Naive thymus-derived CD4-positive, alpha-beta T cell (primary cell): ENCODE measurements around the gene C6orf132. TPM values are rescaled to one million over a fixed set of nuclear protein-coding genes. Genes with fewer than 3 reads are reported as not detected.
A peak's percentile ranks its signal among the peaks of the same experiment; 100 is the strongest.

Experiments
- ATAC-seq: fragments of 150-1000 bp; cut with Tn5 transposase; 2 replicates; pipeline ENCODE4 v1.10.0; 2021; ENCODE audit warnings: mild to moderate bottlenecking, moderate library complexity
- CTCF ChIA-PET: fragments of 350-600 bp; sonication (Branson Sonifier 250); formaldehyde crosslinking; loops from one replicate; lab custom pipeline; 2021; ENCODE audit warnings: antibody characterized with exemption; lab: Charles Lee
- POLR2A ChIA-PET: fragments of 350-600 bp; sonication (Branson Sonifier 250); formaldehyde crosslinking; loops from one replicate; lab custom pipeline; 2021; ENCODE audit warnings: antibody characterized with exemption, inconsistent platforms; lab: Charles Lee
- DNase-seq, 9 donors: peaks; one replicate each; pipeline versions ENCODE4 v3.0.0 to v3.0.0-alpha.2; 2020 to 2022; ENCODE audit warnings: mixed read lengths in 1 of 9
- H3K27ac ChIP-seq: one replicate; pipeline ENCODE4 v1.7.0; 2013; ENCODE audit warnings: mild to moderate bottlenecking, low read depth, low read length, moderate library complexity
- H3K27me3 ChIP-seq, 2 donors: one replicate each; pipeline ENCODE4 v1.7.0; 2013; ENCODE audit warnings: low read length in 2 of 2, mild to moderate bottlenecking in 2 of 2, moderate library complexity in 2 of 2; ENCODE audit not compliant: control insufficient read depth in 2 of 2, insufficient read depth in 2 of 2
- H3K36me3 ChIP-seq, 3 experiments: 1 replicate in 2 of 3; 2 replicates in 1 of 3; pipeline ENCODE4 v1.7.0; 2013; ENCODE audit warnings: low read length in 3 of 3, mild to moderate bottlenecking in 3 of 3, moderate library complexity in 1 of 3; ENCODE audit not compliant: insufficient read depth in 3 of 3, control insufficient read depth in 2 of 3
- H3K4me1 ChIP-seq, 2 donors: one replicate each; pipeline ENCODE4 v1.7.0; 2013; ENCODE audit warnings: low read length in 2 of 2, mild to moderate bottlenecking in 2 of 2, moderate library complexity in 1 of 2; ENCODE audit not compliant: control insufficient read depth in 2 of 2, insufficient read depth in 2 of 2
- H3K4me3 ChIP-seq: 2 replicates; pipeline ENCODE4 v1.7.0; 2013; ENCODE audit warnings: mild to moderate bottlenecking, low read length
- H3K9me3 ChIP-seq, 3 experiments: 1 replicate in 2 of 3; 2 replicates in 1 of 3; pipeline ENCODE4 v1.7.0; 2013; ENCODE audit warnings: low read length in 3 of 3; ENCODE audit not compliant: control insufficient read depth in 2 of 3
- H3K27ac Mint-ChIP-seq, 9 donors: one replicate each; pipeline ENCODE4 v1.8.0; 2020 to 2022; ENCODE audit warnings: mixed read lengths in 9 of 9, mild to moderate bottlenecking in 8 of 9, moderate library complexity in 5 of 9, inconsistent platforms in 2 of 9
- H3K27me3 Mint-ChIP-seq, 5 donors: one replicate each; pipeline ENCODE4 v1.8.0; 2021 to 2022; ENCODE audit warnings: mixed read lengths in 5 of 5, mild to moderate bottlenecking in 1 of 5
- H3K36me3 Mint-ChIP-seq, 5 donors: one replicate each; pipeline ENCODE4 v1.8.0; 2020 to 2022; ENCODE audit warnings: mixed read lengths in 5 of 5, mild to moderate bottlenecking in 3 of 5, inconsistent platforms in 1 of 5
- H3K4me1 Mint-ChIP-seq, 7 donors: one replicate each; pipeline ENCODE4 v1.8.0; 2020 to 2022; ENCODE audit warnings: mixed read lengths in 7 of 7, mild to moderate bottlenecking in 3 of 7, inconsistent platforms in 1 of 7
- H3K4me3 Mint-ChIP-seq, 10 donors: one replicate each; pipeline ENCODE4 v1.8.0; 2020 to 2022; ENCODE audit warnings: mild to moderate bottlenecking in 10 of 10, mixed read lengths in 10 of 10, moderate library complexity in 6 of 10, inconsistent platforms in 2 of 10
- H3K9me3 Mint-ChIP-seq, 11 donors: one replicate each; pipeline ENCODE4 v1.8.0; 2020 to 2022; ENCODE audit warnings: mixed read lengths in 11 of 11, mild to moderate bottlenecking in 4 of 11, inconsistent platforms in 1 of 11, moderate library complexity in 1 of 11
- intact Hi-C, 2 donors: fragments of 100-400 bp; cut with micrococcal nuclease; formaldehyde crosslinking; loops; one replicate each; pipeline ENCODE4 v1.15.1; 2023
- polyA plus RNA-seq, 2 donors: library from polyadenylated mRNA; unstranded; fragments of 300-500 nt; fragmentation: Illumina TruSeq; gene quantifications; one replicate each; pipeline ENCODE4 v1.2.3, GENCODE V29; 2021
- total RNA-seq, 6 experiments: library from RNA in 5 of 6; stranded (reverse) in 5 of 6; gene quantifications; 1 replicate in 5 of 6; 2 replicates in 1 of 6; pipeline ENCODE4 v1.2.3 and lab custom pipeline; 2021 to 2026

The C6orf132 gene
- total and polyA plus RNA-seq, 7 experiments from 2014 or later, result 0.07 TPM; not detected in 6

- DNase-seq (no peak), ATAC-seq (no peak)
- Mint-ChIP-seq H3K27ac (peak overlapping the region in 1 of 9 donors; percentile 60), H3K4me3 (no peak overlapping the region), H3K4me1 (peaks cover 0 to 9% (median 1%) of the 10 kb centered on the region in 7 donors), H3K36me3 (peaks cover 0 to 31% (median 4%) of the 10 kb centered on the region in 5 donors), H3K9me3 (no peaks in the 10 kb centered on the region), H3K27me3 (no peaks in the 10 kb centered on the region)
- intact Hi-C loops, result loop anchor here in 1 of 2 donors (5.0 to 10.0 kb wide), 2 partner anchors 465 to 817 kb away; no protein-coding TSS in a partner anchor
- ChIA-PET POLR2A (no interaction called here), CTCF (interaction anchor here (0.6 to 2.1 kb wide), 2 partner anchors 24 to 147 kb away, joined by 5 to 6 read pairs; no protein-coding TSS in a partner anchor)
- H3K4me3 ChIP-seq, result no peak overlapping the region
- H3K9me3 ChIP-seq, result no peaks in the 10 kb centered on the region
- H3K27ac ChIP-seq, result no peak overlapping the region
- no peaks in the 10 kb centered on the region for H3K27me3 ChIP-seq
- H3K36me3 ChIP-seq, result peaks cover 0 to 75% (median 12%) of the 10 kb centered on the region in 3 experiments
- H3K4me1 ChIP-seq, result no peaks in the 10 kb centered on the region
These were observed 62.4 kb downstream of the C6orf132 start for GRCh38 chr6:42079941-42080464.

GRCh38 chr6:42078386-42078785 lies 64.0 kb downstream of the C6orf132 start:
- H3K27me3 Mint-ChIP-seq, result no peaks in the 10 kb centered on the region
- peaks cover 0 to 35% (median 10%) of the 10 kb centered on the region in 5 donors for H3K36me3 Mint-ChIP-seq
- Histone ChIP-seq H3K4me3 (no peak overlapping the region), H3K4me1 (no peaks in the 10 kb centered on the region), H3K9me3 (no peaks in the 10 kb centered on the region), H3K36me3 (peaks cover 0 to 84% (median 12%) of the 10 kb centered on the region in 3 experiments), H3K27me3 (no peaks in the 10 kb centered on the region), H3K27ac (no peak overlapping the region)
- CTCF ChIA-PET, result interaction anchor here (0.8 to 2.1 kb wide), 3 partner anchors 26 to 277 kb away, joined by 3 to 6 read pairs (median 6); no protein-coding TSS in a partner anchor
- intact Hi-C loops, result loop anchor here in 1 of 2 donors (5.0 to 10.0 kb wide), 2 partner anchors 466 to 819 kb away; no protein-coding TSS in a partner anchor
- peaks cover 0 to 12% (median 4%) of the 10 kb centered on the region in 7 donors for H3K4me1 Mint-ChIP-seq
- no peak overlapping the region for H3K4me3 Mint-ChIP-seq
- ATAC-seq (no peak), DNase-seq (no peak)
- H3K9me3 Mint-ChIP-seq, result peaks cover 0 to under 1% (median 0%) of the 10 kb centered on the region in 11 donors
- POLR2A ChIA-PET, result no interaction called here
- H3K27ac Mint-ChIP-seq, result peak overlapping the region in 1 of 9 donors; percentile 59

GRCh38 chr6:42075159-42075838 lies 67.1 kb downstream of the C6orf132 start:
- H3K9me3 Mint-ChIP-seq, result peaks cover 0 to 1% (median 0%) of the 10 kb centered on the region in 11 donors
- H3K36me3 ChIP-seq, result peaks cover 8 to 90% (median 16%) of the 10 kb centered on the region in 3 experiments
- no peaks in the 10 kb centered on the region for H3K9me3 ChIP-seq
- CTCF ChIA-PET, result interaction anchor here (0.6 kb wide), 1 partner anchor 1006 kb away, joined by 3 read pairs; no protein-coding TSS in a partner anchor
- H3K4me1 Mint-ChIP-seq, result peaks cover 0 to 12% (median 4%) of the 10 kb centered on the region in 7 donors
- intact Hi-C loops, result loop anchor here (1.0 to 10.0 kb wide), 9 partner anchors 29 to 822 kb away; partner anchors contain the start of gene PRICKLE4 (in 1 of the 2)
- H3K27ac Mint-ChIP-seq, result peak overlapping the region in 6 of 9 donors; percentile 17 to 69 (median 52)
- peaks cover 5 to 46% (median 23%) of the 10 kb centered on the region in 5 donors for H3K36me3 Mint-ChIP-seq
- no peaks in the 10 kb centered on the region for H3K27me3 ChIP-seq
- POLR2A ChIA-PET, result no interaction called here
- no peaks in the 10 kb centered on the region for H3K4me1 ChIP-seq
- H3K27ac ChIP-seq, result no peak overlapping the region
- DNase-seq (peak in 8 of 9 donors; percentile 30 to 69 (median 36)), ATAC-seq (no peak)
- H3K4me3 ChIP-seq, result no peak overlapping the region
- no peaks in the 10 kb centered on the region for H3K27me3 Mint-ChIP-seq
- H3K4me3 Mint-ChIP-seq, result no peak overlapping the region

- intact Hi-C loops, result loop anchor here in 1 of 2 donors (10.0 kb wide), 1 partner anchor 472 kb away; no protein-coding TSS in a partner anchor
- ATAC-seq (no peak), DNase-seq (no peak)
- no peaks in the 10 kb centered on the region for H3K27me3 Mint-ChIP-seq
- H3K4me1 ChIP-seq, result no peaks in the 10 kb centered on the region
- H3K36me3 ChIP-seq, result peaks cover 11 to 91% (median 26%) of the 10 kb centered on the region in 3 experiments
- H3K27me3 ChIP-seq, result no peaks in the 10 kb centered on the region
- ChIA-PET CTCF (interaction anchor here (0.6 to 1.6 kb wide), 4 partner anchors 16 to 144 kb away, joined by 3 to 4 read pairs (median 3); partner anchors contain the start of gene MRPS10), POLR2A (interaction anchor here (0.8 kb wide), 1 partner anchor 22 kb away, joined by 3 read pairs; no protein-coding TSS in a partner anchor)
- H3K4me3 Mint-ChIP-seq, result no peak overlapping the region
- no peak overlapping the region for H3K27ac ChIP-seq
- peak overlapping the region in 7 of 9 donors; percentile 29 to 80 (median 67) for H3K27ac Mint-ChIP-seq
- peaks cover 5 to 32% (median 19%) of the 10 kb centered on the region in 5 donors for H3K36me3 Mint-ChIP-seq
- H3K9me3 ChIP-seq, result no peaks in the 10 kb centered on the region
- H3K9me3 Mint-ChIP-seq, result peaks cover 0 to 1% (median 0%) of the 10 kb centered on the region in 11 donors
- H3K4me1 Mint-ChIP-seq, result peaks cover 0 to 12% (median 4%) of the 10 kb centered on the region in 7 donors
- H3K4me3 ChIP-seq, result no peak overlapping the region
These were observed 69.1 kb downstream of the C6orf132 start for GRCh38 chr6:42073287-42073686.

GRCh38 chr6:42071881-42072583 lies 70.4 kb downstream of the C6orf132 start:
- H3K4me1 ChIP-seq, result no peaks in the 10 kb centered on the region
- H3K36me3 ChIP-seq, result peaks cover 18 to 91% (median 27%) of the 10 kb centered on the region in 3 experiments
- Mint-ChIP-seq H3K36me3 (peaks cover 5 to 27% (median 15%) of the 10 kb centered on the region in 5 donors), H3K27me3 (no peaks in the 10 kb centered on the region), H3K27ac (peak overlapping the region in 4 of 9 donors; percentile 10 to 56 (median 42)), H3K4me3 (no peak overlapping the region), H3K9me3 (peaks cover 0 to 1% (median 0%) of the 10 kb centered on the region in 11 donors), H3K4me1 (peaks cover 0 to 12% (median 4%) of the 10 kb centered on the region in 7 donors)
- POLR2A ChIA-PET, result interaction anchor here (0.6 kb wide), 1 partner anchor 131 kb away, joined by 3 read pairs; no protein-coding TSS in a partner anchor
- ATAC-seq (no peak), DNase-seq (no peak)
- intact Hi-C loops, result loop anchor here in 1 of 2 donors (10.0 kb wide), 1 partner anchor 473 kb away; no protein-coding TSS in a partner anchor
- H3K27me3 ChIP-seq, result no peaks in the 10 kb centered on the region
- H3K9me3 ChIP-seq, result no peaks in the 10 kb centered on the region
- no peak overlapping the region for H3K27ac ChIP-seq
- no peak overlapping the region for H3K4me3 ChIP-seq
- CTCF ChIA-PET, result interaction anchor here (1.2 kb wide), 1 partner anchor 21 kb away, joined by 3 read pairs; no protein-coding TSS in a partner anchor
